Anterior cingulate cortex (tissue), 58 donors: ENCODE results near the gene IRX2.

ENCODE experiments used
- DNase-seq, 58 donors: peaks; one replicate each; lab custom pipeline; 2025; lab: John Stamatoyannopoulos, UW

IRX2 gene

GRCh38 chr5:2756211-2757152, 5.0 kb upstream of the IRX2 start:
- DNase-seq: no peak

- DNase-seq: no peak
These were observed 4.2 kb upstream of the IRX2 start for GRCh38 chr5:2755681-2756171.

- DNase-seq: no peak
These were observed 3.7 kb upstream of the IRX2 start for GRCh38 chr5:2755076-2755680.

- DNase-seq: no peak
These were observed 3.2 kb upstream of the IRX2 start for GRCh38 chr5:2754581-2755075.

- no peak for DNase-seq
These were observed 2.3 kb upstream of the IRX2 start for GRCh38 chr5:2753452-2754420.

GRCh38 chr5:2752821-2753439, 1.5 kb upstream of the IRX2 start:
- no peak for DNase-seq

- no peak for DNase-seq
These were observed 763 bp upstream of the IRX2 start for GRCh38 chr5:2752059-2752820.

- no peak for DNase-seq
These were observed 566 bp downstream of the IRX2 start for GRCh38 chr5:2750758-2751464.

GRCh38 chr5:2750026-2750757, 1.3 kb downstream of the IRX2 start:
- DNase-seq: no peak

GRCh38 chr5:2749514-2750025, 1.9 kb downstream of the IRX2 start:
- no peak for DNase-seq

GRCh38 chr5:2748861-2749513, 2.5 kb downstream of the IRX2 start:
- DNase-seq: no peak

GRCh38 chr5:2748179-2748860, 3.2 kb downstream of the IRX2 start:
- no peak for DNase-seq

GRCh38 chr5:2747363-2748162, 3.9 kb downstream of the IRX2 start:
- no peak for DNase-seq

GRCh38 chr5:2746561-2747032, 4.9 kb downstream of the IRX2 start:
- no peak for DNase-seq

- DNase-seq: no peak
These were observed 7.0 kb downstream of the IRX2 start for GRCh38 chr5:2744485-2744884.
